ENCODE measurements around the gene PPEF2.

The PPEF2 gene

GRCh38 chr4:75841641-75842520 lies 60.4 kb downstream of the PPEF2 start:
- H3K4me3 ChIP-seq (replicated peaks in 1 of 2; ENCODE audit: low read depth in 2 of 2, low read length in 2 of 2) = no peak overlapping the region
- TF ChIP-seq, protein P1, sequence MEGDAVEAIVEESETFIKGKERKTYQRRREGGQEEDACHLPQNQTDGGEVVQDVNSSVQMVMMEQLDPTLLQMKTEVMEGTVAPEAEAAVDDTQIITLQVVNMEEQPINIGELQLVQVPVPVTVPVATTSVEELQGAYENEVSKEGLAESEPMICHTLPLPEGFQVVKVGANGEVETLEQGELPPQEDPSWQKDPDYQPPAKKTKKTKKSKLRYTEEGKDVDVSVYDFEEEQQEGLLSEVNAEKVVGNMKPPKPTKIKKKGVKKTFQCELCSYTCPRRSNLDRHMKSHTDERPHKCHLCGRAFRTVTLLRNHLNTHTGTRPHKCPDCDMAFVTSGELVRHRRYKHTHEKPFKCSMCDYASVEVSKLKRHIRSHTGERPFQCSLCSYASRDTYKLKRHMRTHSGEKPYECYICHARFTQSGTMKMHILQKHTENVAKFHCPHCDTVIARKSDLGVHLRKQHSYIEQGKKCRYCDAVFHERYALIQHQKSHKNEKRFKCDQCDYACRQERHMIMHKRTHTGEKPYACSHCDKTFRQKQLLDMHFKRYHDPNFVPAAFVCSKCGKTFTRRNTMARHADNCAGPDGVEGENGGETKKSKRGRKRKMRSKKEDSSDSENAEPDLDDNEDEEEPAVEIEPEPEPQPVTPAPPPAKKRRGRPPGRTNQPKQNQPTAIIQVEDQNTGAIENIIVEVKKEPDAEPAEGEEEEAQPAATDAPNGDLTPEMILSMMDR (IDR thresholded peaks at IDR 0.05; ENCODE audit: low read depth, low read length) = no peak
- peak in 1 of 2 donors; percentile 31 for DNase-seq (ENCODE audit: low read depth in 2 of 2)

- DNase-seq (ENCODE audit: low read depth in 2 of 2) = peak in 1 of 2 donors; percentile 68
- TF ChIP-seq, protein P1 (IDR thresholded peaks at IDR 0.05; ENCODE audit: low read depth, low read length) = no peak
- no peak overlapping the region for H3K4me3 ChIP-seq (replicated peaks in 1 of 2; ENCODE audit: low read depth in 2 of 2, low read length in 2 of 2)
Measured at GRCh38 chr4:75834772-75835154, 67.5 kb downstream of the PPEF2 start.

GRCh38 chr4:75834095-75834771 lies 68.0 kb downstream of the PPEF2 start:
- TF ChIP-seq, protein P1 (IDR thresholded peaks at IDR 0.05; ENCODE audit: low read depth, low read length) = no peak
- no peak overlapping the region for H3K4me3 ChIP-seq (replicated peaks in 1 of 2; ENCODE audit: low read depth in 2 of 2, low read length in 2 of 2)
- peak in 1 of 2 donors; percentile 29 for DNase-seq (ENCODE audit: low read depth in 2 of 2)

GRCh38 chr4:75831856-75832405 lies 70.3 kb downstream of the PPEF2 start:
- TF ChIP-seq, protein P1 (IDR thresholded peaks at IDR 0.05; ENCODE audit: low read depth, low read length) = no peak
- no peak for DNase-seq (ENCODE audit: low read depth in 2 of 2)
- H3K4me3 ChIP-seq (replicated peaks in 1 of 2; ENCODE audit: low read depth in 2 of 2, low read length in 2 of 2) = no peak overlapping the region

DNA sequence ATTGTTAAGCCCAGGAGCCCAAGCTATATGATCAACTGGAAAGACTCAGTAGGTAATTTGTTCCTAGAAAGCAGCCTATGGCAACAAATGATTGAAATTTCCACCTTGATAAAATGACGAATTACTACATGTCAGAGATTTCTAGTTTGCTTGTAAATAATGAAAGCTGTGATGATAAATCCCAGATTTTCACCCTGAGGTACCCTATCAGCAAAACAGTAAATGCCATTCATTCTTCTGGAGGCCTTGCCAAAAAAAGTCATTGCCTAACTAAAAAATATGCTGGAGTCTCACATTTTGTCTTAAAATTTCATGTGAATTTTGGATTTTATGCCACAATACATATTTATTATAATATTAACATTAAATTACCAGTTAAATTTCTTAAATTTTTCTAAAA lies 71.3 kb downstream of the PPEF2 start:
- no peak overlapping the region for H3K4me3 ChIP-seq (replicated peaks in 1 of 2; ENCODE audit: low read depth in 2 of 2, low read length in 2 of 2)
- peak in 1 of 2 donors; percentile 56 for DNase-seq (ENCODE audit: low read depth in 2 of 2)
- TF ChIP-seq, protein P1 (IDR thresholded peaks at IDR 0.05; ENCODE audit: low read depth, low read length) = no peak

DNA sequence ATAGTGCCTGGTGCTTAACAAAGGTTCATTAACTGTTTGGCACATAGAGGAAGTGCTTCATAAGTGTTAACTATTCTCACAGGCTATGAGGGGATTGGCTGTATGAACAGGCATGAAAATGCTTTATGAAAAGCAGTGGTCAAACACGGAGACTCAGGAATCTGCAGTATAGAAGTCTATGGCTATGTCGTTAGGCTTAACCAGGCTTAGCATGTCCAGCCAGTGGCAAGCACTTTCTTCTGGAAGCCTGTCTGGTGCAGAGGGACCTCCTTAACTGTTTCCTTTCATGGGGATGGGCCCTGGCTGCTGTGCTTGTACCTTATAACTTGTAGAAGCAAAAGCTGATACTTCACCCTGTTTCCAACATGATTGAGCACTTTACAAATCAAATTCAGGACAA lies 78.4 kb downstream of the PPEF2 start:
- H3K4me3 ChIP-seq (replicated peaks in 1 of 2; ENCODE audit: low read depth in 2 of 2, low read length in 2 of 2) = no peak overlapping the region
- TF ChIP-seq, protein P1 (IDR thresholded peaks at IDR 0.05; ENCODE audit: low read depth, low read length) = no peak
- no peak for DNase-seq (ENCODE audit: low read depth in 2 of 2)
